Spinal cord (tissue), 10 donors: ENCODE data around the gene TECTB. TPM values are rescaled to one million over a fixed set of nuclear protein-coding genes. Genes with fewer than 3 reads are reported as not detected.
A peak's percentile ranks its signal among the peaks of the same experiment; 100 is the strongest.

Source experiments
- DNase-seq, 6 donors: peaks; one replicate each; pipeline versions ENCODE4 v3.0.0 to v3.0.0-alpha.2; 2013 to 2015; ENCODE audit warnings: low spot score in 6 of 6, low read depth in 4 of 6
- H3K27ac ChIP-seq: one replicate; pipeline ENCODE4 v1.5.1; 2013; ENCODE audit warnings: low read depth, low read length, control low read depth
- H3K27me3 ChIP-seq: one replicate; pipeline ENCODE4 v1.6.1; 2013; ENCODE audit warnings: low read length; ENCODE audit not compliant: control insufficient read depth, insufficient read depth
- H3K36me3 ChIP-seq: one replicate; pipeline ENCODE4 v1.6.1; 2013; ENCODE audit warnings: low read length; ENCODE audit not compliant: control insufficient read depth, insufficient read depth
- H3K4me1 ChIP-seq: one replicate; pipeline ENCODE4 v1.6.1; 2013; ENCODE audit warnings: low read length; ENCODE audit not compliant: control insufficient read depth, insufficient read depth
- H3K4me3 ChIP-seq: one replicate; pipeline ENCODE4 v1.5.1; 2013; ENCODE audit warnings: low read depth, low read length, control low read depth
- H3K9me3 ChIP-seq: one replicate; pipeline ENCODE4 v1.6.1; 2013; ENCODE audit warnings: low read length; ENCODE audit not compliant: control insufficient read depth, insufficient read depth
- WGBS: methylation state at CpG from one replicate; pipeline ENCODE4 v1.1.5; 2013; ENCODE audit warnings: missing lambda C conversion rate; ENCODE audit not compliant: insufficient coverage; 5-methylcytosine and 5-hydroxymethylcytosine counted together
- polyA plus RNA-seq, 2 donors: library from polyadenylated mRNA; unstranded; fragments of 120-200 nt; gene quantifications; one replicate each; pipeline ENCODE4 v1.2.1, GENCODE V29; 2013; ENCODE audit not compliant: insufficient read length in 2 of 2
- total RNA-seq, 2 donors: library from RNA; depleted of rRNA in 1 of 2; stranded (reverse); fragments of 120-200 nt in 1 of 2; fragments of >200 nt in 1 of 2; gene quantifications; one replicate each; pipeline versions ENCODE4 v1.2.3 to v1.2.4, GENCODE V29; 2013 to 2014
- donor health status: healthy.

TECTB gene
- total and polyA plus RNA-seq, 4 donors = 0.30 to 2.8 (median 1.0) TPM

DNA sequence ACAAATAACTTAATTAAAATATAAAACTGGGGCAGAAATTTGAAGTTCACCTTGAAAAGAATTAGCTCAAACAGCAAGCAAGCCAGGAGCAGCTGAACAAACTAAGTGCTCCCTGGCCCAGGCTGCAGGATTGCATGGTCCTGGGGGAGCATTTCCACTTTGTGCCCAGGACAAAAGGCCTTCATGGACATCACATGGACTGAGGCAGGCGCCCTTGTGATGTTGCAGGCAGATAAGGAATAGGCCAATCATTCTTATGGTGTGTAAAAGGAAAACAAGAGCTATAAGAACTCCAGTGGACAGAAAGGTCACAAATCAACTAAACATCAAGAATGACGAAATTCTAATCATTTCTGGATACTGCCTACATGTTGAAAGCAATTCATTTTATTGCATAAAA, 17.5 kb upstream of the TECTB start:
- Histone ChIP-seq H3K4me3 (no peak overlapping the region), H3K36me3 (no peaks in the 10 kb centered on the region), H3K27me3 (no peaks in the 10 kb centered on the region), H3K4me1 (no peaks in the 10 kb centered on the region), H3K27ac (no peak overlapping the region), H3K9me3 (no peaks in the 10 kb centered on the region)
- no peak for DNase-seq
- 67% methylated on average over 1 of the region's 2 CpGs for WGBS

- no peaks in the 10 kb centered on the region for H3K36me3 ChIP-seq
- H3K27me3 ChIP-seq = no peaks in the 10 kb centered on the region
- no peaks in the 10 kb centered on the region for H3K9me3 ChIP-seq
- no peak for DNase-seq
- no peak overlapping the region for H3K4me3 ChIP-seq
- H3K4me1 ChIP-seq = no peaks in the 10 kb centered on the region
- H3K27ac ChIP-seq = no peak overlapping the region
Measured at GRCh38 chr10:112269266-112269665, 13.9 kb upstream of the TECTB start.

- DNase-seq = no peak
- Histone ChIP-seq H3K27me3 (no peaks in the 10 kb centered on the region), H3K4me3 (no peak overlapping the region), H3K9me3 (no peaks in the 10 kb centered on the region), H3K4me1 (no peaks in the 10 kb centered on the region), H3K27ac (no peak overlapping the region), H3K36me3 (no peaks in the 10 kb centered on the region)
- WGBS = 83% methylated on average over 1 of the region's 3 CpGs
Measured at GRCh38 chr10:112271982-112272381, 11.2 kb upstream of the TECTB start.

DNA sequence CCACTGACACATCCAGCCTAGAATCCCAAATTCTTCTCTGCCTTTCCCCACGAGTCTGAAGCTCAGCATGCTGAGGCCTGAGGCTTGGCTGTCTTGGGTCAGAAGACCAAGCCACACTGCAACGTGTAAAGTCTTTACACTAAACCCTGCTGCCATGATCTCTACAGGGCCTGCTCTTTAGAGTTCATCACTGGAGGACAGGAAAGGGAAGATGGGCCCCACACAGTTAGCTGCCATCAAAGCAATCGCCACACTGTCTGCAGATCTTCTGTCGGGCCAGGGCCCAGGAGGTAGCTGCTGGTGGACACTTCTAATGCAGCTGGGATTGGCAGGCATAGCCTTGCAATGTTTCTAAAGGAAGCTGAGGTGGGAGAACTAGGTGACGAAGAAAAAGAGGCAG, 8.4 kb upstream of the TECTB start:
- Histone ChIP-seq H3K27ac (no peak overlapping the region), H3K36me3 (no peaks in the 10 kb centered on the region), H3K4me1 (no peaks in the 10 kb centered on the region), H3K27me3 (no peaks in the 10 kb centered on the region), H3K9me3 (no peaks in the 10 kb centered on the region), H3K4me3 (no peak overlapping the region)
- WGBS = 93% methylated on average over 5 of the region's 5 CpGs
- no peak for DNase-seq

GRCh38 chr10:112275512-112276245, 7.5 kb upstream of the TECTB start:
- Histone ChIP-seq H3K36me3 (no peaks in the 10 kb centered on the region), H3K4me1 (no peaks in the 10 kb centered on the region)
- 100% methylated on average over 1 of the region's 4 CpGs for WGBS

DNA sequence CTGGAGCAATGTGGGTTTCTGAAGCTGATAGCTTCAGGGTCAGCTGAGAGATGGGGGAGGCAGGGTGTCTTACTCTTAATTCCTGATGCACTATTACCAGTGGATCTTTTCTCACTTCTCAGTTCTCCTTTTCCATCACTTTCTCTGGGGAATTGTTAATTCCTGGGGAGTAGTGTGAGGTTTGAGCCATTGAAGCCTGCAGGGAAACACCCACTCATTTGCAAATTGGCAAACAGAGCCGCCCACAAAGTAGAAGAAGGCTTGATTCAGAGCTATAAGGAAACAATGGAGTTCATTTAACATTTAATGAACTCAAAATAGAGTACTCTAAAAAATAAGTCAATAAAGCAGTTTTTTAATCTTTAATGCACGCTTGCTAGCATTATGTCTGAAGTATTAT, 4.3 kb upstream of the TECTB start:
- Histone ChIP-seq H3K4me3 (no peak overlapping the region), H3K27me3 (no peaks in the 10 kb centered on the region), H3K4me1 (no peaks in the 10 kb centered on the region), H3K9me3 (peaks cover 1% of the 10 kb centered on the region), H3K36me3 (no peaks in the 10 kb centered on the region), H3K27ac (no peak overlapping the region)
- 60% methylated on average over 1 of the region's 2 CpGs for WGBS
- DNase-seq = peak in 2 of 6 donors; percentile 61 to 80

More at GRCh38 chr10:112275512-112276245, 7.5 kb upstream of the TECTB start:
- Histone ChIP-seq H3K27ac (no peak overlapping the region), H3K4me3 (no peak overlapping the region), H3K27me3 (no peaks in the 10 kb centered on the region), H3K9me3 (no peaks in the 10 kb centered on the region)
- DNase-seq = no peak

GRCh38 chr10:112279433-112279832, 3.8 kb upstream of the TECTB start:
- H3K36me3 ChIP-seq = no peaks in the 10 kb centered on the region
- no peaks in the 10 kb centered on the region for H3K4me1 ChIP-seq
- no CpG with 5 or more reads among the region's 3 CpGs for WGBS
- H3K9me3 ChIP-seq = peaks cover 1% of the 10 kb centered on the region
- H3K27me3 ChIP-seq = no peaks in the 10 kb centered on the region
- H3K4me3 ChIP-seq = no peak overlapping the region
- peak in 2 of 6 donors; percentile 33 to 58 for DNase-seq
- no peak overlapping the region for H3K27ac ChIP-seq

GRCh38 chr10:112280205-112280921, 2.8 kb upstream of the TECTB start:
- H3K27me3 ChIP-seq = no peaks in the 10 kb centered on the region
- 100% methylated on average over 1 of the region's 2 CpGs for WGBS
- H3K9me3 ChIP-seq = peaks cover 1% of the 10 kb centered on the region
- no peaks in the 10 kb centered on the region for H3K36me3 ChIP-seq
- no peak for DNase-seq
- H3K4me1 ChIP-seq = no peaks in the 10 kb centered on the region
- no peak overlapping the region for H3K4me3 ChIP-seq
- H3K27ac ChIP-seq = no peak overlapping the region

GRCh38 chr10:112282086-112282485, 1.1 kb upstream of the TECTB start:
- Histone ChIP-seq H3K27ac (no peak overlapping the region), H3K4me1 (no peaks in the 10 kb centered on the region), H3K36me3 (no peaks in the 10 kb centered on the region), H3K27me3 (no peaks in the 10 kb centered on the region), H3K9me3 (peaks cover 1% of the 10 kb centered on the region), H3K4me3 (no peak overlapping the region)
- no peak for DNase-seq
- WGBS = no CpG with 5 or more reads among the region's 4 CpGs
